Measurements from ENCODE around the gene OLA1. TPM values are rescaled to one million over a fixed set of nuclear protein-coding genes. Genes with fewer than 3 reads are reported as not detected.

OLA1 gene
- total RNA-seq, 1 donor from 2014 or later: 79.4 TPM

DNA sequence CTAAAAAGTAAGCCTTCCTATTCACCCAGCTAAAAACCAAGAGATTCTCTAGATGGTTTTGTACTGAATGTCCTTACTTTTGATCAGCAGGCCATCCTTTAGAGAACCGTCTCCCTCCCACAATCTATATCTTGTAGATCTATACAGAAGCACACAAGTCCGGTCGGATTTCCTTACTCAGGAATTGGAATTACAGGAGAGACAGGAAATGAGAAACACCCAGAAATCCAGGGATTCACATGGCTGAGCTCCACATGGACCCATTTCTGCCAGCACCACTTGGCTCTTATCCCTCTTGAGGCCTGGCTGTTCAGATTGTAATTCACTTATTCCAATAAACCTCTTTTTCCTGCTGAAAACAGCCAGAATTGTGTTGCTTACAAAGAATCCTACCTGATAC lies 4.5 kb downstream of the OLA1 start:
- Mint-ChIP-seq H3K27ac (ENCODE audit: unreplicated experiment) (no peak overlapping the region), H3K9me3 (ENCODE audit: unreplicated experiment) (no peaks in the 10 kb centered on the region), H3K27me3 (ENCODE audit: unreplicated experiment) (no peaks in the 10 kb centered on the region), H3K4me1 (ENCODE audit: unreplicated experiment) (peaks cover 22% of the 10 kb centered on the region), H3K36me3 (ENCODE audit: unreplicated experiment) (peaks cover 20% of the 10 kb centered on the region), H3K4me3 (ENCODE audit: unreplicated experiment) (no peak overlapping the region)
- DNase-seq (ENCODE audit: extremely low spot score, unreplicated experiment): no peak
- no peak for TF ChIP-seq CTCF (IDR thresholded peaks at IDR 0.05)

DNA sequence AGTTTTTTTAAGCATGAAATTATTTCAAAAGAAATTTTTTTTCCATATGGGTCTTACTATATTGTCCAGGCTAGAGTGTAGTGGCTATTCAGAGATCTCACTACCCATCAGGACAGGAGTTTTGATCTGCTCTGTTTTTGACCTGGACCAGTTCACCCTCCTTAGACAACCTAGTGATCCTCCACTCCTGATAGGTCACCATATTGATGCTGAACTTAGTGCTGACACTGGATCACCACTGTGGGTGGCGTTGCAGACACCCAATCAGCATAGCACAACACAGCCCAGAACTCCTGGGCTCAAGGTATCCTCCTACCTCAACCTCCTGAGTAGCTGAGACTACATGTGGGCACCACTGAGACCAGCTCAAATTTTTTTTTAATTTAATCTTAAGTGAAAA lies 8.2 kb downstream of the OLA1 start:
- no peak for DNase-seq (ENCODE audit: extremely low spot score, unreplicated experiment)
- Mint-ChIP-seq H3K4me3 (ENCODE audit: unreplicated experiment) (no peak overlapping the region), H3K27ac (ENCODE audit: unreplicated experiment) (no peak overlapping the region), H3K4me1 (ENCODE audit: unreplicated experiment) (peaks cover 8% of the 10 kb centered on the region), H3K36me3 (ENCODE audit: unreplicated experiment) (peaks cover 16% of the 10 kb centered on the region), H3K9me3 (ENCODE audit: unreplicated experiment) (no peaks in the 10 kb centered on the region), H3K27me3 (ENCODE audit: unreplicated experiment) (no peaks in the 10 kb centered on the region)
- no peak for TF ChIP-seq CTCF (IDR thresholded peaks at IDR 0.05)

GRCh38 chr2:174236429-174236828 lies 11.9 kb downstream of the OLA1 start:
- Mint-ChIP-seq H3K4me1 (ENCODE audit: unreplicated experiment) (peaks cover 16% of the 10 kb centered on the region), H3K27me3 (ENCODE audit: unreplicated experiment) (no peaks in the 10 kb centered on the region), H3K4me3 (ENCODE audit: unreplicated experiment) (no peak overlapping the region), H3K27ac (ENCODE audit: unreplicated experiment) (no peak overlapping the region), H3K36me3 (ENCODE audit: unreplicated experiment) (peaks cover 2% of the 10 kb centered on the region), H3K9me3 (ENCODE audit: unreplicated experiment) (no peaks in the 10 kb centered on the region)
- no peak for DNase-seq (ENCODE audit: extremely low spot score, unreplicated experiment)
- TF ChIP-seq CTCF (IDR thresholded peaks at IDR 0.05): no peak

- Mint-ChIP-seq H3K27ac (ENCODE audit: unreplicated experiment) (no peak overlapping the region), H3K36me3 (ENCODE audit: unreplicated experiment) (peaks cover 2% of the 10 kb centered on the region), H3K9me3 (ENCODE audit: unreplicated experiment) (no peaks in the 10 kb centered on the region), H3K4me3 (ENCODE audit: unreplicated experiment) (no peak overlapping the region), H3K27me3 (ENCODE audit: unreplicated experiment) (no peaks in the 10 kb centered on the region), H3K4me1 (ENCODE audit: unreplicated experiment) (peaks cover 21% of the 10 kb centered on the region)
- TF ChIP-seq CTCF (IDR thresholded peaks at IDR 0.05): no peak
- no peak for DNase-seq (ENCODE audit: extremely low spot score, unreplicated experiment)
Measured at GRCh38 chr2:174235680-174236079, 12.7 kb downstream of the OLA1 start.

GRCh38 chr2:174233771-174234275 lies 14.5 kb downstream of the OLA1 start:
- H3K36me3 Mint-ChIP-seq (ENCODE audit: unreplicated experiment): peaks cover 5% of the 10 kb centered on the region
- DNase-seq (ENCODE audit: extremely low spot score, unreplicated experiment): no peak
- no peaks in the 10 kb centered on the region for H3K27me3 Mint-ChIP-seq (ENCODE audit: unreplicated experiment)
- no peak overlapping the region for H3K4me3 Mint-ChIP-seq (ENCODE audit: unreplicated experiment)
- H3K9me3 Mint-ChIP-seq (ENCODE audit: unreplicated experiment): no peaks in the 10 kb centered on the region
- no peak for TF ChIP-seq CTCF (IDR thresholded peaks at IDR 0.05)
- H3K27ac Mint-ChIP-seq (ENCODE audit: unreplicated experiment): no peak overlapping the region
- H3K4me1 Mint-ChIP-seq (ENCODE audit: unreplicated experiment): peaks cover 25% of the 10 kb centered on the region

Data from osteocyte (in vitro differentiated cells).